Small intestine (tissue), 7 donors: ENCODE measurements around the gene U2AF1L4. TPM values are rescaled to one million over a fixed set of nuclear protein-coding genes. Genes with fewer than 3 reads are reported as not detected.

Source experiments
- DNase-seq, 2 donors: peaks; one replicate each; pipeline versions ENCODE4 v3.0.0 to v3.0.0-alpha.2; 2013
- FAIRE-seq: peaks from 2 replicates; lab custom pipeline; 2012; peaks lifted over from hg19 to GRCh38; lab: Jason Lieb, UNC
- H3K27ac ChIP-seq, 3 donors: one replicate each; pipeline ENCODE4 v1.5.1; 2013; ENCODE audit warnings: low read length in 2 of 3, mild to moderate bottlenecking in 2 of 3, control low read depth in 1 of 3, inconsistent platforms in 1 of 3, low read depth in 1 of 3, moderate library complexity in 1 of 3
- H3K27me3 ChIP-seq, 3 donors: one replicate each; pipeline ENCODE4 v1.6.1; 2013; ENCODE audit warnings: low read length in 3 of 3, inconsistent platforms in 1 of 3; ENCODE audit not compliant: control insufficient read depth in 3 of 3, insufficient read depth in 3 of 3
- H3K36me3 ChIP-seq, 3 donors: one replicate each; pipeline ENCODE4 v1.6.1; 2013; ENCODE audit warnings: low read length in 3 of 3, inconsistent platforms in 1 of 3, low read depth in 1 of 3, mild to moderate bottlenecking in 1 of 3, moderate library complexity in 1 of 3; ENCODE audit not compliant: control insufficient read depth in 3 of 3, insufficient read depth in 2 of 3
- H3K4me1 ChIP-seq, 3 donors: one replicate each; pipeline ENCODE4 v1.6.1; 2013; ENCODE audit warnings: low read length in 2 of 3, inconsistent platforms in 1 of 3, low read depth in 1 of 3, mild to moderate bottlenecking in 1 of 3, moderate library complexity in 1 of 3; ENCODE audit not compliant: control insufficient read depth in 3 of 3, insufficient read depth in 2 of 3
- H3K4me3 ChIP-seq, 3 donors: one replicate each; pipeline ENCODE4 v1.5.1; 2013; ENCODE audit warnings: low read length in 3 of 3, control low read depth in 1 of 3, inconsistent platforms in 1 of 3, low read depth in 1 of 3, mild to moderate bottlenecking in 1 of 3, moderate library complexity in 1 of 3
- H3K9me3 ChIP-seq, 2 donors: one replicate each; pipeline ENCODE4 v1.6.1; 2013; ENCODE audit warnings: low read depth in 1 of 2, low read length in 1 of 2; ENCODE audit not compliant: control insufficient read depth in 2 of 2, insufficient read depth in 1 of 2
- WGBS, 3 donors: extraction: QIAGEN DNeasy Blood & Tissue Kit; methylation state at CpG; one replicate each; pipeline ENCODE4 v1.1.7; 2013; 5-methylcytosine and 5-hydroxymethylcytosine counted together
- polyA plus RNA-seq, 4 donors: library from polyadenylated mRNA; stranded (reverse) in 3 of 4; unstranded in 1 of 4; fragments of 200-250 nt in 3 of 4; fragments of 120-200 nt in 1 of 4; gene quantifications; one replicate each; pipeline versions ENCODE4 v1.2.1 to v1.2.3, GENCODE V29; 2013
- donor health status: healthy with polysubstance abuse.
- donor health status: control.
- donor health status: control.
- donor health status: Bipolar disorder and iron deficiency.
- donor health status: healthy.

The U2AF1L4 gene
- polyA plus RNA-seq, 4 donors: 14.6 to 99.7 (median 34.7) TPM

DNA sequence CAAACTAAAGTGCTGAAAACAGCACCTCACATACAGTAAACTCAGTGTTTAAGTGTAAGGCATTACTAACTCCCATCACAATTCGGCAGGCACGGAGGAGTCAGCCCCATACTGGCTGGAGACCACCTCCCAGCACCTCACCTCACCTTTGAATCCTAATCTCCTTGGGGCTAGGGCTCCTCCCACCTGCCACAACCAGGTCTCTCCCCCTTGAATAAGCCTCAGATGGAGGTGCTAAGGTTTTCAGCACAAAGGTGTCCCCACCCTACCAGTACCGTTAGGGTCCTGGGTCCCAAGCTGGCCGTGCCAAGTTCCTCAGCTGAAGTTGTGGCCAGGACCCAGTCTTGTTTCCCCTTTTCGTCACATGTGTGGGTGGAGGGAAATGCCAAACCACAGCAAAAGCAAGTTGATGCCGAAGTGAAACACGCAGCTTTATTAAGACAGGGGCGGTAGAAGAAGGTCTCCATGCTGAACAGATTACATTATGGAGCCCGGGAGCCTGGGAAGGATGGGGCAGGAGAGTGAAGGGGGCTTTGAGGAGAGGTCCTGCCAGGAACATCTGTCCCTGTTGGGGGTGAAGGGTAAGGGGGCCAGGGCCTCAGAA lies 3.0 kb downstream of the U2AF1L4 start, which contains the start of gene IGFLR1:
IGFLR1 (minus strand) TSS at position 332 of the 604 bp plus-strand sequence. CDS start 1,272 bp downstream, outside the sequence.
- peaks cover 0 to 4% of the 10 kb centered on the region in 2 donors for H3K9me3 ChIP-seq
- H3K4me1 ChIP-seq: peaks cover 0 to 20% (median 3%) of the 10 kb centered on the region in 3 donors
- FAIRE-seq (no peak), DNase-seq (peak in 1 of 2 donors; percentile 31)
- 62 to 88% (median 71%) methylated on average over 9 of the region's 9 CpGs for WGBS, 3 donors
- H3K4me3 ChIP-seq: peak within 1 kb of the TSS in 1 of 3 donors; percentile 16
- peaks cover 0 to 50% (median 5%) of the 10 kb centered on the region in 3 donors for H3K36me3 ChIP-seq
- no peaks in the 10 kb centered on the region for H3K27me3 ChIP-seq
- peak within 1 kb of the TSS in 2 of 3 donors; percentile 68 to 88 for H3K27ac ChIP-seq

DNA sequence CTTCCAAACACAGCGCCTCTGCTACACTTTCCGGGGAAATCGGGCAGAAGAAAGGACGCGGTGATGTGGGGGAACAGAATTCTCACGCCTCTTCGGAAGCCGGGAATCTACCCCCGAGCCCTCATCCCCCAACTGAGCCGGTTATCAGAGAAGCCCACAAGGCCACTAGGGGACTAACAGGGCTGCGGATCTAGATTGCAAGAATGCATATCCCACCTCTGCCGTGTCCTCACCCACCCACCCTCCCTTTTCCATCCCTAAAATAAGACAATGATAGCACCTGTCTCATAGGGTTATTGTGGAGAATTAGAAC lies 4.1 kb downstream of the U2AF1L4 start:
- WGBS, 3 donors: 1 to 4% (median 2%) methylated on average over 12 of the region's 12 CpGs
- H3K9me3 ChIP-seq: peaks cover 0 to 4% of the 10 kb centered on the region in 2 donors
- DNase-seq: no peak
- no peak for FAIRE-seq
- peaks cover 0 to 15% (median 0%) of the 10 kb centered on the region in 3 donors for H3K4me1 ChIP-seq
- H3K27me3 ChIP-seq: no peaks in the 10 kb centered on the region
- peaks cover 5 to 56% (median 8%) of the 10 kb centered on the region in 3 donors for H3K36me3 ChIP-seq
- peak overlapping the region; percentile 20 to 67 (median 57) for H3K4me3 ChIP-seq
- H3K27ac ChIP-seq: peak overlapping the region; percentile 41 to 89 (median 62)

DNA sequence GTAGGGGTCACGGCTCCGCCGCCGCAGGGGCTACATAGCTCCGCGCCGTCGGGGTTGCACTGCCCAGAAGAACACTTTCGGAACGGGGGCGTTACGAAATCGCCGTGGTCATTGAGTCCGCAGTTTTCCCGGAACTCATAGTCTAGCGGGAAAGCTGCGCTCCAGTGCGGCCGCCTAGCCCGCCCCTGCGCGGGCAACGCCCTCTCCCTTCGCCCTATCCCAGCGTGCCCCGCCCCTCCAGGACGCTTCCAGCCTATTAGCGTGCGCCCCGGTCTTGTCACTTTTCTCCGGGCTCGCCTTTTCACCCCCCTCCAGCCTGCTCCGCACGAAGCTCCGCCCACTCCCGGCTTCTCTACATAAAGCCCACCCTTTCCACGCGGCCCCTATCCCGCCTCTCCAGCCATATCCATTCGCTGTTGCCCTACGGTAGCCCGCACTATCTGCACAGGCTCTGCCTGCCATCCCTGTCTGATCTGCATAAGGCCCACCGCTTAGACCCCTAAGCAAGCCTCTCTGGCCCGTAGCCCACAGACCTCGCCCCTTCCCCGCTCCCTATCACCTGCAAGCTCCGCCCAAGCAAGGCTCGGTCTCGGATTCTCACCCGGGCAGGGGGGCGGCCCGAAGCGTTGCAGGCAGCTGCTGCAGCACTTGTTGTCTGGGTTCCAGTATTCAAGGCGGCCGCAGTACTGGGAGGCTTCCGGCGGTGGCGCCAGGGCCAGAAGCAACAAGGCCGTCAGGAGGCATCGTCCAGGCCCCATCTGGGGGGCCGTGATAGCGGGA lies 4.6 kb downstream of the U2AF1L4 start:
- peak; percentile 97 to 98 for DNase-seq
- H3K27ac ChIP-seq: peak overlapping the region; percentile 41 to 89 (median 62)
- H3K4me1 ChIP-seq: peaks cover 0 to 11% (median 0%) of the 10 kb centered on the region in 3 donors
- peaks cover 5 to 60% (median 9%) of the 10 kb centered on the region in 3 donors for H3K36me3 ChIP-seq
- H3K27me3 ChIP-seq: no peaks in the 10 kb centered on the region
- peaks cover 0 to 4% of the 10 kb centered on the region in 2 donors for H3K9me3 ChIP-seq
- WGBS, 3 donors: 0% methylated on average over 60 to 63 of the region's 63 CpGs
- peak overlapping the region; percentile 44 to 67 (median 57) for H3K4me3 ChIP-seq
- FAIRE-seq: no peak

DNA sequence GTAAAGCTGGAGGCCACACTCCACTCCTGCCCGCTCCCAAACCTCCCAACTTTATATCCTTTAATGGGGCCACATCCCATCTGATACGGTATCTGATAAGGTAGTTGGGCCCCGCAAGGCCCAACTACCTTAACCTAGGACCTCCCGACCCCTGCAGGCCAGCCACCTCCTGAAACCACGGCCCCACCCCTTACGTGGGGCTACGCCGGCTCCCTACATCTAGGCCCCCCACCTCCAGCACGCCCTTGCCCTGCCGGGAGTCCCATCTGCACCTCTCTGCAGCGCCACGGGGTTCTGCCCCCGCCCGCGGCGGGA lies 5.2 kb downstream of the U2AF1L4 start:
- 2 to 4% (median 2%) methylated on average over 13 to 16 of the region's 16 CpGs for WGBS, 3 donors
- peak overlapping the region in 1 of 3 donors; percentile 73 for H3K27ac ChIP-seq
- peaks cover 0 to 11% (median 0%) of the 10 kb centered on the region in 3 donors for H3K4me1 ChIP-seq
- H3K9me3 ChIP-seq: peaks cover 0 to 4% of the 10 kb centered on the region in 2 donors
- H3K36me3 ChIP-seq: peaks cover 7 to 65% (median 12%) of the 10 kb centered on the region in 3 donors
- no peak for DNase-seq
- no peak for FAIRE-seq
- no peaks in the 10 kb centered on the region for H3K27me3 ChIP-seq
- H3K4me3 ChIP-seq: peak overlapping the region; percentile 44 to 61 (median 57)

DNA sequence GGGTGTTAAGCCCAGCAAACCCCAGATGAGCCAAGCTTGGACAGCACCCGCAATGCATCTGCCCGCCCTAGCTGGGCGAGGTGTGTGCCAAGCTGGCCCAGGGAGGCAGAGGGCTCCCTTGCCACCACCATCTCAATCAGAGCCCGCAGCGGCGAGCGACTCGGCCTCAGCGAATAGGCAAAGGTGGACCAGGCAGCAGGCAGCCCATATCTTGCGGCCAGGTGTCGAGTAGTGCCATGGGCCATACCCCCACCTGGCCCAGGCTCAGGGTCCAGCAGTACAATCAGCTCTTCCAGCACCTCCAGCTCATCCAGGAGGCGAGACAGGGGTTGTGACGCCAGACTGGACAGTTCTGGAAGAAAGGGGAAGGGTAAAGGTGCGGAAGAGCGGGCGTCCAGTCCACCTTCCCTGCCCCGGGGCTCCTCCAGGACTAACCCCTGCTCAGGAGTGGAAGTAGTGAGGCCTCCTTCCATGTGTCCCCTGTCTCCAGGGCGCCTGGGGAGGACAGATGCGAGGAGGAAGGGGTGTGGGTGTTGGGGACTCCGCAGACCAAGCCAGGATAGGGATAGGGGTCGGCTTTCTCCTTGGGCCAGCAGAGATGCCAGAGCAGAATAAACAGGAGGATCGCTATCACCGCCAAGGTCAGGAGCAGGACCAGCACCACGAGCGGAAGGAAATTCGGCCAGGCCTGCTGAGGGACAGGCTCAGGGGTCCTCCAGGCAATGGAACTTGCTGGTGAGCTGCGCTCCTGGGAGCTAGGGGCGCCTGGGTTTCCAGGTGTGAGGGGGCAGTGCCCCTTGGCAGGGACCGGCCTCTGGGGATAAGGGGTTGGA lies 5.7 kb downstream of the U2AF1L4 start:
- H3K4me1 ChIP-seq: peaks cover 0 to 9% (median 0%) of the 10 kb centered on the region in 3 donors
- H3K4me3 ChIP-seq: peak overlapping the region in 1 of 3 donors; percentile 57
- peak overlapping the region in 1 of 3 donors; percentile 73 for H3K27ac ChIP-seq
- H3K9me3 ChIP-seq: peaks cover 0 to 2% of the 10 kb centered on the region in 2 donors
- H3K36me3 ChIP-seq: peaks cover 7 to 71% (median 12%) of the 10 kb centered on the region in 3 donors
- FAIRE-seq (no peak), DNase-seq (no peak)
- whole genome bisulfite sequencing, 3 donors: 75 to 79% (median 75%) methylated on average over 28 to 29 of the region's 29 CpGs
- H3K27me3 ChIP-seq: no peaks in the 10 kb centered on the region

DNA sequence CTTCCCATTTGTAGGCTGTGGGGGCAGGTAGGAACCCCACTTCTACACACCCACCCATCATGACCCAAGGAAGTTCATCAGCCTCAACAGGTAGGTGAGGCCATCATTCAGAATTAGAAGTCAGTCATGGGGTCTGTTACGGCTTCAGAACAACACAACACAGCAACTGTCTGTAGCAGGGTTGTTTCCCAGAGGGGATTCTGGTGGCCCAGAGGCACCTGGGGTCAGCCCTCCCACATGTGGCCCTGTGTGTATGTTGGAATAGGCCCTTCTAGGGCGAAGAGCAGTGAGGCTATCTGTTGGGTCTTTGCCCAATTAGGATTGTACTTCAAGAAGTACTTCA lies 6.4 kb downstream of the U2AF1L4 start:
- Histone ChIP-seq H3K9me3 (no peaks in the 10 kb centered on the region), H3K27ac (no peak overlapping the region), H3K4me3 (no peak overlapping the region), H3K36me3 (peaks cover 11 to 72% (median 12%) of the 10 kb centered on the region in 3 donors), H3K27me3 (no peaks in the 10 kb centered on the region), H3K4me1 (peaks cover 0 to 6% (median 0%) of the 10 kb centered on the region in 3 donors)
- DNase-seq (no peak), FAIRE-seq (no peak)
- 73 to 88% (median 87%) methylated on average over 2 of the region's 2 CpGs for WGBS, 3 donors

DNA sequence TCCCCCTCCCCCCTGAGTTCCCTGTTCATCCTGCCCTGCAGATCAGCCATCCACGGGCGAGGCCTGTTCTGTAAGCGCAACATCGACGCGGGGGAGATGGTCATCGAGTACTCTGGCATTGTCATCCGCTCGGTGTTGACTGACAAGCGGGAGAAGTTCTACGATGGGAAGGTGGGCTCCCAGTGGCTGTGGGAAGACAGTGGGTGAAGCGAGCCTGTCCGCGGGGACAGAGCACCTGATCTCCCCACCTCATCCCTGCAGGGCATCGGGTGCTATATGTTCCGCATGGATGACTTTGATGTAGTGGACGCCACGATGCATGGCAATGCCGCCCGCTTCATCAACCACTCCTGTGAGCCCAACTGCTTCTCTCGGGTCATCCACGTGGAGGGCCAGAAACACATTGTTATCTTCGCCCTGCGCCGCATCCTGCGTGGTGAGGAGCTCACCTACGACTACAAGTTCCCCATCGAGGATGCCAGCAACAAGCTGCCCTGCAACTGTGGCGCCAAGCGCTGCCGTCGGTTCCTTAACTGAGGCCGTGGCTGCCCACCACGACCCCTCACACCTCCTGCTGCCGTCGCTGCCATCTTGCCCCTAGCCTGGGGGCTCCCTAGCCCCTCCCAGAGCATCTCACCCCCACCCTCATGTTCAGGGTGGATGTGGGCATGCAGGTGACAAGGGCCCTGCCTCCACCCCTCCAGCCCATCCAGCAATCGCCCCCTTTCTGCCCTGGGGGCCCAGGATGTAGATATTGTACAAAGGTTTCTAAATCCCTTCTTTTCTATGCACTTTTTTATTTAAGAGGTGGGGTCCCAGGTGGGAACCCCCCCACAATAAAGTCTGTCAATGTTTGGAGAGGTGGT lies 7.0 kb downstream of the U2AF1L4 start:
- Histone ChIP-seq H3K9me3 (no peaks in the 10 kb centered on the region), H3K36me3 (peaks cover 12 to 73% (median 12%) of the 10 kb centered on the region in 3 donors), H3K4me3 (no peak overlapping the region), H3K4me1 (peaks cover 0 to 6% (median 0%) of the 10 kb centered on the region in 3 donors), H3K27ac (no peak overlapping the region), H3K27me3 (no peaks in the 10 kb centered on the region)
- WGBS, 3 donors: 91 to 96% (median 92%) methylated on average over 35 to 37 of the region's 37 CpGs
- DNase-seq (no peak), FAIRE-seq (no peak)
